ENCODE measurements around the gene STIL. TPM values are rescaled to one million over a fixed set of nuclear protein-coding genes. Genes with fewer than 3 reads are reported as not detected.

The STIL gene
- total RNA-seq, 1 donor from 2014 or later, result 12.4 TPM

DNA sequence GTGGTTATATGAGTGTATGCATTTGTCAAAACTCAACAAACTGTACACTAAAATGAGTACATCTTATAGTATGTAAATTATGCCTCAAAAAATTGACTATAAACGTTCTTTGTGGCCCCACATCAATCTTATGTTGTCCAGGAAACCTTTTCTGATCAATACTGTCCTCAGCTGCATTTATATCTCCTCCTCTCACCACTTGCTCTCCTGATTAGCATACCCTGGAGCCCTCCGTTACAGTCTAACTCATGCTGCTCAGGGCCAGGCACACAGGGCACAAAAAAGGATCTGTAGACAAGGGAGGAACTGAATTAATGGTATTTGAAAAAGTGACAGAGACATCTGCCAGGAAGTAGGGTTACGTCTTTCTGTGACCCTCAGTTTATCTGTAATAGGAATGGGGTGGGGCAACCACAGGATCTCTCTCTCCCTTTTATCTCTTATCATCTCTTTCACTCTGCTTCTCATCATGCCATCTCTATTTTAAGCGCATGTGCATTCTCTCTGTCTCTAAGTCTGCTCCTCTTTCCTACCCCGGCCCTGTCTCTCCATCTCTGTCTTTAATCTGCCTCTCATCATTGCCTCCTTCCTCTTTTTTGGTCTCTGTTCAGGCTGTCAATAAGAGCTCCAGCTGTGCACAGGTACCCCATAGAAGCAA lies 74.9 kb downstream of the STIL start:
- Mint-ChIP-seq H3K4me1 (no peaks in the 10 kb centered on the region), H3K27ac (no peak overlapping the region), H3K4me3 (no peak overlapping the region), H3K27me3 (ENCODE audit: low read depth) (peaks cover 77% of the 10 kb centered on the region), H3K36me3 (no peaks in the 10 kb centered on the region), H3K9me3 (no peaks in the 10 kb centered on the region)
- TF ChIP-seq CTCF (IDR thresholded peaks at IDR 0.05; ENCODE audit: unreplicated experiment), result no peak
- DNase-seq (ENCODE audit: low spot score in 2 of 2, unreplicated experiment in 2 of 2), result no peak

- Mint-ChIP-seq H3K4me1 (peaks cover 11% of the 10 kb centered on the region), H3K27me3 (ENCODE audit: low read depth) (peaks cover 79% of the 10 kb centered on the region), H3K9me3 (no peaks in the 10 kb centered on the region), H3K4me3 (no peak overlapping the region), H3K36me3 (no peaks in the 10 kb centered on the region), H3K27ac (no peak overlapping the region)
- no peak for TF ChIP-seq CTCF (IDR thresholded peaks at IDR 0.05; ENCODE audit: unreplicated experiment)
- no peak for DNase-seq (ENCODE audit: low spot score in 2 of 2, unreplicated experiment in 2 of 2)
These were observed 78.1 kb downstream of the STIL start for GRCh38 chr1:47235806-47236205.

DNA sequence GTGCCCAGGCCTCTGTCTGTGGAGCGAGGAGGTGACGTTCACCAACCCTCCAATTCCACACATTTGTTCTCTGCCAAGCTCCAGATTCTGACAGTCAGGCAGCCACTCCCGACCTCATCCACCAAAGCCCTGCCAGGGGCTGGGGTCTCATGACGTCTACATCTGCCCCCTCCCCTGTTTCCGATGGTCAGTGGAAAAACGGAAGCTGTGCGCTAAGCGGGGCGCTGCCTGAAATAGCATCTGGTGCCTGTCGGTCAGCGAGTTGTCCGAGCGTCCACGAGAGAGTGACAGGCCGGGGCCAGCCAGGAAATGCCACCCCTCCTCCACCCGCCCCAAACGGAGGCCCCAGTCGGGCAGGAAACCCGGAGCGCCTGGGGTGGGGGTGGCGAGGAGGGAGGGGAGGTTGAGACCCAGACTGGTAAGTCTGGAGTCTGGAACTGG lies 78.7 kb downstream of the STIL start:
- no peaks in the 10 kb centered on the region for H3K36me3 Mint-ChIP-seq
- no peak for DNase-seq (ENCODE audit: low spot score in 2 of 2, unreplicated experiment in 2 of 2)
- no peaks in the 10 kb centered on the region for H3K9me3 Mint-ChIP-seq
- no peak for TF ChIP-seq CTCF (IDR thresholded peaks at IDR 0.05; ENCODE audit: unreplicated experiment)
- H3K27ac Mint-ChIP-seq, result no peak overlapping the region
- peaks cover 11% of the 10 kb centered on the region for H3K4me1 Mint-ChIP-seq
- no peak overlapping the region for H3K4me3 Mint-ChIP-seq
- peaks cover 84% of the 10 kb centered on the region for H3K27me3 Mint-ChIP-seq (ENCODE audit: low read depth)

GRCh38 chr1:47233186-47233585 lies 80.8 kb downstream of the STIL start:
- H3K4me1 Mint-ChIP-seq, result peaks cover 11% of the 10 kb centered on the region
- peaks cover 91% of the 10 kb centered on the region for H3K27me3 Mint-ChIP-seq (ENCODE audit: low read depth)
- TF ChIP-seq CTCF (IDR thresholded peaks at IDR 0.05; ENCODE audit: unreplicated experiment), result no peak
- H3K9me3 Mint-ChIP-seq, result no peaks in the 10 kb centered on the region
- no peaks in the 10 kb centered on the region for H3K36me3 Mint-ChIP-seq
- no peak overlapping the region for H3K4me3 Mint-ChIP-seq
- DNase-seq (ENCODE audit: low spot score in 2 of 2, unreplicated experiment in 2 of 2), result no peak
- H3K27ac Mint-ChIP-seq, result no peak overlapping the region

- H3K27ac Mint-ChIP-seq, result peak within 1 kb of the TSS; percentile 91
- no peaks in the 10 kb centered on the region for H3K9me3 Mint-ChIP-seq
- peaks cover 11% of the 10 kb centered on the region for H3K4me1 Mint-ChIP-seq
- DNase-seq (ENCODE audit: low spot score in 2 of 2, unreplicated experiment in 2 of 2), result no peak
- H3K4me3 Mint-ChIP-seq, result peak within 1 kb of the TSS; percentile 53
- TF ChIP-seq CTCF (IDR thresholded peaks at IDR 0.05; ENCODE audit: unreplicated experiment), result no peak
- peaks cover 94% of the 10 kb centered on the region for H3K27me3 Mint-ChIP-seq (ENCODE audit: low read depth)
- H3K36me3 Mint-ChIP-seq, result no peaks in the 10 kb centered on the region
These were observed 81.6 kb downstream of the STIL start, which contains the start of gene TAL1 for GRCh38 chr1:47232187-47232874. TSS of gene TAL1 (minus strand) at chr1:47232225. CDS start at chr1:47225888, 6,337 bp downstream.

Measured in mesothelial cell of epicardium (in vitro differentiated cells).